ENCODE data around the gene TMEFF2. TPM values are rescaled to one million over a fixed set of nuclear protein-coding genes. Genes with fewer than 3 reads are reported as not detected.
"Not testable (repeated sequence)": the region's sequence is repeated elsewhere in the genome, so short reads cannot be mapped to it uniquely, and the experiment has no call there.

TMEFF2 gene
- total and polyA plus RNA-seq, 2 of the 4 experiments (the other 2 are of a cell fraction): 1.3 to 3.0 TPM

- Histone ChIP-seq H3K27me3 (ENCODE audit: control insufficient read depth, insufficient read depth, low read length) (no peaks in the 10 kb centered on the region), H2BK15ac (ENCODE audit: low read depth, low read length) (no peak overlapping the region), H3K4ac (ENCODE audit: low read depth, low read length) (no peak overlapping the region), H4K5ac (ENCODE audit: low read depth, low read length) (no peak overlapping the region), H3K9ac (ENCODE audit: low read depth, low read length) (no peak overlapping the region), H4K20me1 (ENCODE audit: insufficient read depth, low read length) (no peaks in the 10 kb centered on the region), H2AFZ (replicated peaks; ENCODE audit: low read length, poor library complexity) (no peak overlapping the region), H3K4me3 (ENCODE audit: insufficient read depth, low read depth, low read length) (no peak overlapping the region), H4K91ac (ENCODE audit: insufficient read depth, low read depth, low read length) (no peak overlapping the region), H3K56ac (ENCODE audit: extremely low read depth, insufficient read depth, low read length) (no peak overlapping the region), H3K27ac (ENCODE audit: insufficient read depth, low read length) (no peak overlapping the region), H3K23ac (ENCODE audit: low read depth, low read length) (no peak overlapping the region), H2AK9ac (replicated peaks; ENCODE audit: low read depth, low read length, poor library complexity) (no peak overlapping the region), H2BK5ac (ENCODE audit: low read depth, low read length, poor library complexity, severe bottlenecking) (no peak overlapping the region), H4K8ac (ENCODE audit: low read depth in 2 of 2, low read length in 2 of 2) (no peak overlapping the region), H3K79me1 (ENCODE audit: low read depth in 1 of 2, low read length in 2 of 2) (no peaks in the 10 kb centered on the region), H2AK5ac (ENCODE audit: low read depth, low read length) (no peak overlapping the region), H2BK20ac (ENCODE audit: low read depth, low read length) (0 out of 2 replicates have a peak overlapping the region, but pooled peaks have one; percentile 22), H3K9me3 (ENCODE audit: control insufficient read depth, insufficient read depth, low read length) (no peaks in the 10 kb centered on the region), H3K36me3 (ENCODE audit: control insufficient read depth, insufficient read depth, low read length) (no peaks in the 10 kb centered on the region), H3K4me2 (ENCODE audit: low read depth, low read length) (no peak overlapping the region), H3K14ac (replicated peaks; ENCODE audit: low read depth, low read length) (no peak overlapping the region), H3K18ac (ENCODE audit: low read depth, low read length) (no peak overlapping the region), H3K4me1 (ENCODE audit: control insufficient read depth, insufficient read depth, low read length) (no peaks in the 10 kb centered on the region), H3K9me1 (ENCODE audit: insufficient read depth, low read length) (no peaks in the 10 kb centered on the region), H2BK120ac (ENCODE audit: low read depth, low read length) (no peak overlapping the region)
- POLR2A ChIA-PET (ENCODE audit: unreplicated experiment): no interaction called here
- no TSS peak for BruUV-seq (replicated peaks)
- no CpG with 5 or more reads among the region's 1 CpG for WGBS, 2 experiments (ENCODE audit: extremely low coverage in 2 of 2, insufficient read length in 1 of 2)
- CTCF ChIA-PET: no interaction called here
- peak; percentile 13 for DNase-seq
- intact Hi-C loops (cut with micrococcal nuclease): no loop called here
- in situ Hi-C loops (cut with MboI; ENCODE audit: low sequenced_read_pairs): no loop called here
- ATAC-seq (ENCODE audit: low read depth): no peak
- TF ChIP-seq RCOR1 (IDR thresholded peaks at IDR 0.05; ENCODE audit: insufficient replicate concordance, low read length) (no peak), MXI1 (IDR thresholded peaks at IDR 0.05; ENCODE audit: borderline replicate concordance, low read depth, low read length) (no peak)
- dilution Hi-C loops (cut with HindIII; ENCODE audit: low sequenced_read_pairs, unreplicated experiment): no loop called here
Observed at GRCh38 chr2:192137451-192137850, 57.3 kb downstream of the TMEFF2 start.

GRCh38 chr2:192132604-192133003 is 62.1 kb downstream of the TMEFF2 start:
- H2AK5ac ChIP-seq (ENCODE audit: low read depth, low read length); H3K56ac ChIP-seq (ENCODE audit: extremely low read depth, insufficient read depth, low read length); H2BK5ac ChIP-seq (ENCODE audit: low read depth, low read length, poor library complexity, severe bottlenecking); H3K9me1 ChIP-seq (ENCODE audit: insufficient read depth, low read length); H2BK20ac ChIP-seq (ENCODE audit: low read depth, low read length); H3K9me3 ChIP-seq (ENCODE audit: control insufficient read depth, insufficient read depth, low read length); H3K4me3 ChIP-seq (ENCODE audit: insufficient read depth, low read depth, low read length); in situ Hi-C loops (cut with MboI; ENCODE audit: low sequenced_read_pairs); intact Hi-C loops (cut with micrococcal nuclease); H3K36me3 ChIP-seq (ENCODE audit: control insufficient read depth, insufficient read depth, low read length); H4K5ac ChIP-seq (ENCODE audit: low read depth, low read length); H2AFZ ChIP-seq (replicated peaks; ENCODE audit: low read length, poor library complexity); DNase-seq; ATAC-seq (ENCODE audit: low read depth); H3K27me3 ChIP-seq (ENCODE audit: control insufficient read depth, insufficient read depth, low read length); CTCF ChIA-PET; H4K8ac ChIP-seq (ENCODE audit: low read depth in 2 of 2, low read length in 2 of 2); H2AK9ac ChIP-seq (replicated peaks; ENCODE audit: low read depth, low read length, poor library complexity); H2BK15ac ChIP-seq (ENCODE audit: low read depth, low read length); H3K23ac ChIP-seq (ENCODE audit: low read depth, low read length); H2BK120ac ChIP-seq (ENCODE audit: low read depth, low read length); H3K14ac ChIP-seq (replicated peaks; ENCODE audit: low read depth, low read length); H3K27ac ChIP-seq (ENCODE audit: insufficient read depth, low read length); H3K18ac ChIP-seq (ENCODE audit: low read depth, low read length); dilution Hi-C loops (cut with HindIII; ENCODE audit: low sequenced_read_pairs, unreplicated experiment); H3K9ac ChIP-seq (ENCODE audit: low read depth, low read length); H4K20me1 ChIP-seq (ENCODE audit: insufficient read depth, low read length); POLR2A ChIA-PET (ENCODE audit: unreplicated experiment); H3K4ac ChIP-seq (ENCODE audit: low read depth, low read length); H3K79me1 ChIP-seq (ENCODE audit: low read depth in 1 of 2, low read length in 2 of 2); BruUV-seq (replicated peaks); H3K4me1 ChIP-seq (ENCODE audit: control insufficient read depth, insufficient read depth, low read length); H3K4me2 ChIP-seq (ENCODE audit: low read depth, low read length); H4K91ac ChIP-seq (ENCODE audit: insufficient read depth, low read depth, low read length): not testable (repeated sequence)
- 80% methylated on average over 1 of the region's 15 CpGs; no CpG with 5 or more reads in 1 of the 2 experiments for WGBS, 2 experiments (ENCODE audit: extremely low coverage in 2 of 2, insufficient read length in 1 of 2)

Data from IMR-90 (cell line).